A172 (cell line): ENCODE data around the gene PLEKHG1. TPM values are rescaled to one million over a fixed set of nuclear protein-coding genes. Genes with fewer than 3 reads are reported as not detected.

Source experiments
- DNase-seq: peaks from one replicate; pipeline ENCODE4 v3.0.0-alpha.2; 2015; ENCODE audit warnings: low spot score
- total RNA-seq: library from RNA; depleted of rRNA; stranded (reverse); fragments of >200 nt; shearing (Covaris generic); gene quantifications from 2 replicates; pipeline ENCODE4 v1.2.3, GENCODE V29; 2014; rRNA removed

The PLEKHG1 gene
- 0.21 and 0.48 TPM in 2 replicates for total RNA-seq

- peak; percentile 1 for DNase-seq
These were observed at the start of gene PLEKHG1 for GRCh38 chr6:150599199-150600009. Gene PLEKHG1, plus strand, starts transcription at chr6:150599885. Its CDS starts 133,797 bp downstream, at chr6:150733682.

- DNase-seq, result no peak
These were observed 49.4 kb upstream of the PLEKHG1 start for GRCh38 chr6:150550244-150550643.

- DNase-seq, result no peak
These were observed 42.6 kb upstream of the PLEKHG1 start for GRCh38 chr6:150557043-150557599.

- no peak for DNase-seq
These were observed 39.4 kb upstream of the PLEKHG1 start for GRCh38 chr6:150560004-150560883.

- no peak for DNase-seq
These were observed 38.8 kb upstream of the PLEKHG1 start for GRCh38 chr6:150560884-150561219.

- DNase-seq, result no peak
These were observed 33.7 kb upstream of the PLEKHG1 start for GRCh38 chr6:150565945-150566344.

GRCh38 chr6:150566486-150566885 lies 33.2 kb upstream of the PLEKHG1 start:
- DNase-seq, result no peak

GRCh38 chr6:150567380-150567779 lies 32.3 kb upstream of the PLEKHG1 start:
- no peak for DNase-seq

- DNase-seq, result peak; percentile 63
These were observed 31.8 kb upstream of the PLEKHG1 start for GRCh38 chr6:150567823-150568383.

GRCh38 chr6:150568560-150568959 lies 31.1 kb upstream of the PLEKHG1 start:
- DNase-seq, result no peak

GRCh38 chr6:150569161-150569560 lies 30.5 kb upstream of the PLEKHG1 start:
- no peak for DNase-seq

- no peak for DNase-seq
These were observed 26.5 kb upstream of the PLEKHG1 start for GRCh38 chr6:150573041-150573681.

- DNase-seq, result no peak
These were observed 23.8 kb upstream of the PLEKHG1 start for GRCh38 chr6:150575836-150576235.

GRCh38 chr6:150576651-150577226 lies 22.9 kb upstream of the PLEKHG1 start:
- no peak for DNase-seq

- no peak for DNase-seq
These were observed 20.1 kb upstream of the PLEKHG1 start for GRCh38 chr6:150579611-150580010.

GRCh38 chr6:150580489-150580888 lies 19.2 kb upstream of the PLEKHG1 start:
- DNase-seq, result no peak

GRCh38 chr6:150584065-150584464 lies 15.6 kb upstream of the PLEKHG1 start:
- DNase-seq, result no peak

- no peak for DNase-seq
These were observed 15.1 kb upstream of the PLEKHG1 start for GRCh38 chr6:150584596-150584995.

GRCh38 chr6:150586850-150587359 lies 12.8 kb upstream of the PLEKHG1 start:
- no peak for DNase-seq

- DNase-seq, result no peak
These were observed 12.0 kb upstream of the PLEKHG1 start for GRCh38 chr6:150587637-150588036.

GRCh38 chr6:150588888-150589499 lies 10.7 kb upstream of the PLEKHG1 start:
- no peak for DNase-seq
